ENCODE measurements around the gene DGUOK.
"Not testable (repeated sequence)": the region's sequence is repeated elsewhere in the genome, so short reads cannot be mapped to it uniquely, and the experiment has no call there.

DGUOK gene

DNA sequence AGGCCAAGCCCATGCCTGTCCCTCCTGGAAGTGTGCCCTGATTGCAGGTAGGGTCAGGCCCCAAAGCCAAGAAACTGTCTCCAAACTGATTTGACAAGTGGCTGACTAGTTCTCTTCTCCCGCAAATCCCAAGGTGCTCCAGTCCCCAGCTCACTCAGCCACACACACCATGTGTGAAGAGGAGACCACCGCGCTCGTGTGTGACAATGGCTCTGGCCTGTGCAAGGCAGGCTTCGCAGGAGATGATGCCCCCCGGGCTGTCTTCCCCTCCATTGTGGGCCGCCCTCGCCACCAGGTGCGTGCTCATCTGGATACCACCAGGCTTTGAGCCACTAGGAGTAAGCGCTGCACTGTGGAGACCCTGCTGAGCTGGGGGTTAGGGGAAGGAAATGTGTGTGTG lies 25.5 kb upstream of the DGUOK start:
- no peak for DNase-seq (ENCODE audit: low spot score)

DNA sequence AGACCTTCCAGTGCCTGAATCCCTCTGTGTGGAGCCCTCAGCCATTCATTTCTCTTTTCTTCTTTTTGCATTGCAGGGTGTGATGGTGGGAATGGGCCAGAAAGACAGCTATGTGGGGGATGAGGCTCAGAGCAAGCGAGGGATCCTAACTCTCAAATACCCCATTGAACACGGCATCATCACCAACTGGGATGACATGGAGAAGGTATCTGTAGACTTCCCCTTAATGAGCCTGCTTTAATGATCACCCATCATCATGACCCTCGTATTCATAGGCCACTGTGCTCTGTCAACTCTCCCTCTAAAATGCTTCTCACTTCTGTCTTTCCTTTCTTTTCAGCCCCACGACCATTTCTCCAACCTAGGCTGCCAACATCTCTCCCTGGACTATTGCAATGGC lies 24.4 kb upstream of the DGUOK start:
- DNase-seq (ENCODE audit: low spot score): no peak

DNA sequence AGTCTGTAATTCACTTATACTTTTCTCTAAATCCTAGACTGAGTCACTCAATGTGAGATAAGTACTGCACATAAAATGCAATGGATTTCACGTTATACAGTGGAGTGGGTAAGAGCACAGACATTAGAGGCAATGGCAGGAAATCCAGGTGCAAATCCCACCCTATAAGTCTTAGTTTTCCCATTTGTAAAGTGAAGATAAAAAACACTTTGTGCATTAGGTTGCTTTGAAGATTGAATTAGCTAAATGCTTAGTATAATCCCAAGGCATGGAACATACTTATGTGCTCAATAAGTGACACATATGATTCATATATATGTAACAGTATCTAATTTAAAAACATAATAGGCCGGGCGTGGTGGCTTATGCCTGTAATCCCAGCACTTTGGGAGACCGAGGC lies 23.4 kb upstream of the DGUOK start:
- DNase-seq (ENCODE audit: low spot score): no peak

DNA sequence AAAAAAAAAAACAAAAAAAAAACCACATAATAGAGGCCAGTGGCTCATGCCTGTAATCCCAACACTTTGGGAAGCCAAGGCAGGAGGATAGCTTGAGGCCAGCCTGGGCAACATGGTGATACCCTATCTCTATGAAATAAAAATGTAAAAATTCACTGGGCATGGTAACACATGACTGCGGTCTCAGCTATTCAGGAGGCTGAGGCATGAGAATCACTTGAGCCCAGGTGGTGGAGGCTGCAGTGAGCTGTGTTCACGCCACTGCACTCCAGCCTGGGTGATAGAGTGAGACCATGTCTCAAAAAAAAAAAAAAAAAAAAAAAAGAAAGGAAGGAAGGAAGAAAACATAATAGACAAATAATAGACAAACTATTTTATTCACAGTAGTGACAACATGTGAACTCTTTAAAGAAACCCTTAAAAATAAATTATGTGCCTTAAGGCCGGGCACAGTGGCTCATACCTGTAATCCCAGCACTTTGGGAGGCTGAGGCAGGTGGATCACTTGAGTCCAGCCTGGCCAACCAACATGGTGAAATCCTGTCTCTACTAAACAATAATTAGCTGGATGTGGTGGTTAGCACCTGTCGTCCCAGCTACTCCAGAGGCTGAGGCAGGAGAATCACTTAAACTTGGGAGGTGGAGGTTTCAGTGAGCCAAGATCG lies 22.6 kb upstream of the DGUOK start:
- DNase-seq (ENCODE audit: low spot score): not testable (repeated sequence)

DNA sequence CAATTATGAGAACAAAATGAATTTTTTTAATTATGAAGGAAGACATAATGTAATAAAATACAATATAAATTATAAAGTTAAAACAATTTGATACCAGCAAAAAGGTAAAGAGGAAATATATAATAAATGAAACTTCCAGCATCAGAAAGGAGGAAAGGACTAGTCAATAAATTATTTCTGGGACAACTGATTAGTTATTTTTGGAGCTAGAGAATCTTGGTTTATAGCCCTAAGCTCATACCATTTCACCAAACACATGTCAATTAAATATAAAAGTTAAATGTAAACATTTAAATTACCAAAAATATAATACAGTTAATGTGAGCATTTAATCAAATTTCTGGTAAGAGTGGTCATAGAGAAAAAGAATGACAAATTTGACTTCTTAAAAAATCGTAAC lies 21.7 kb upstream of the DGUOK start:
- DNase-seq (ENCODE audit: low spot score): no peak

DNA sequence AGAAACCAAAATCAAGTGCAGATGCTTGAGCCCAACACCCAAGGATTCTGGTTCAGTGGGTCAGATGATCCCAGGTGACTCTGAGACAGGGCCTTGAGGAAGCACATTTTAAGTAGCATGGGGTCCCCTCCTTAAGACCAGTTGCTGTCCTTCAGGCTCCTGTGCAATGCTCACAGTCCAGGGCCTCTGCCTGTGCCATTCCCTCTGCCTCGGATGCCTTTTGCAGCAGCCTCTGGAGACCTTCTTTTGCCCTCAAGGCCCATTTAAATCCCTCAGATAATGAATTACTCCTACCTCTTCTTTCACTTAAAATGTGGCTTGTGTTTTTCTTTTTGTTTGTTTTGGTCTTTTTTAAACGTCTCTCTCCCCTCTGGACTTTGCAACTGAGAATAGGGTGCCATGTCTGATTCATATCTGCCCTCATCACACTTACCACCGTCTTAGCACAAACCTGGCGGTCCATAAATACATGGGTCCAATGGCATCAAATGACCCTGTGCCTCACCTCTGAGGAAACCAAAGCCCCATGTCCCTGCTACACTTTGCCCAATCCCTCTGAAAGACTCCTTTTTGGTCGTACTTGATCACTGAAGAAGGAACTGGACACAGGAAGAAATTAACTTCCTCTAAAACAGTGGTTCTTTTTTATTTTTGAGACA lies 19.7 kb upstream of the DGUOK start:
- no peak for DNase-seq (ENCODE audit: low spot score)

DNA sequence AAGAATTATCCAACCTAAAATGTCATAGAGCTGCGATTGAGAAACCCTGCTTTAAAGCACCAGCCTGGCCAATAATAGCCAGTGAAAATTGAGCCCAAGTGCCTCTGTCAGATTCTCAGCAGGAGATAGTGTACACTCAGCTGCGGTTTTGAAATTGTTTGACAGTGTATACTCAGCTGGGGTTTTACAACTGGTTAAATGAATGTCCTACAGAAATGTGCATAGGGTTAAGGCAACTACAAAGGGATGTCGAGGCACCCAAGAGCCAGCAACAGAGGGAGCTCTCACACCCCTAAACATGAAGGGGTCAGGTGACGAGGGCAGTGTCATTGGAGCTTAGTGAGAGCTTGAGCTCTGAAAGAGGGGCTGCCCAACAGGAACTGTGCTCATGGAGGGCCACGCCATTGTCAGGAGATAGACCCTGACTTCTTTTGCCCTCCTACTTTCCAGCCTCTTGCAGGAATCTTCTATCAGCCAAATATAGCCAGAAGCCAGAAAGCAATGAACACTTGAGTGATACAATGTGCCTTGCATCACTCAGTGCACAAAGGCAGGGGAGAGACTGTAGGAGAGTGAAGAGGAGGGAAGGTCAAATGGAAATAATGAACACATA lies 18.7 kb upstream of the DGUOK start:
- peak; percentile 65 for DNase-seq (ENCODE audit: low spot score)

DNA sequence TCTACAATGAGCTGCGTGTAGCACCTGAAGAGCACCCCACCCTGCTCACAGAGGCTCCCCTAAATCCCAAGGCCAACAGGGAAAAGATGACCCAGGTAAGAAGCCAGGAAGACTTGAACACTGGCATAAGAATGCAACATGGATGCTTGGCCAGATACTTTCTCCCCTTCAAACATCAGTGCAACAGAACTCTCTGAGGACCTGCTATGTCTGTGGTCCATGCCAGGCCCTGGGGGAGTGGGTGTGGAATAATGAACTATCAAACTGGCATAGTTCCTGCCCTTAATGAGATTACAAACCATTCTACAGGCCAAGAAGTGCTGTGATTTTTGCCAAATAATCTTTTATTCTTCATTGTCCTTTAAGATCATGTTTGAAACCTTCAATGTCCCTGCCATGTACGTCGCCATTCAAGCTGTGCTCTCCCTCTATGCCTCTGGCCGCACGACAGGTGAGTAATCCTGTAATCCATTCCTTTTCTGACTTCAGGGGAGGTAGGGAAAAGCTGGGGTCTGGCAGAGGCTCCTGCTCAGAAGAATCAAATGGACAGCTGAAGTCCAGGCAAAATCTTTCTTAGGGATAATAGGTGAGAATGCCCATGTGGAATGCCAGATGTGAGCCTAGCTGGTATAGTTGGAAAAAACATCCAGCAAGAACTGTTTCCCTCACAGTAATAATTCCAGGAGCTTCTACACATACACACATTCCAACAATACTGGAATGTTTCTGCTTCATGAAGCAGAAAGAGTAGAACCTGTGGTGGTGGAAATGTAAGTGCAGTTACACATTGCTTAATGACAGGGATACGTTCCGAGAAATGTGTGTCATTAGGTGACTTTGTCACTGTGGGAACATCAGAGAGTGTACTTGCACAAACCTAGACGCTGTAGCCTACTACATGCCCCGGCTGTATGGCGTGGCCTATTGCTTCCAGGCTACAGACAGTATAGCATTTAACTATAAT lies 17.7 kb upstream of the DGUOK start:
- DNase-seq (ENCODE audit: low spot score): no peak

DNA sequence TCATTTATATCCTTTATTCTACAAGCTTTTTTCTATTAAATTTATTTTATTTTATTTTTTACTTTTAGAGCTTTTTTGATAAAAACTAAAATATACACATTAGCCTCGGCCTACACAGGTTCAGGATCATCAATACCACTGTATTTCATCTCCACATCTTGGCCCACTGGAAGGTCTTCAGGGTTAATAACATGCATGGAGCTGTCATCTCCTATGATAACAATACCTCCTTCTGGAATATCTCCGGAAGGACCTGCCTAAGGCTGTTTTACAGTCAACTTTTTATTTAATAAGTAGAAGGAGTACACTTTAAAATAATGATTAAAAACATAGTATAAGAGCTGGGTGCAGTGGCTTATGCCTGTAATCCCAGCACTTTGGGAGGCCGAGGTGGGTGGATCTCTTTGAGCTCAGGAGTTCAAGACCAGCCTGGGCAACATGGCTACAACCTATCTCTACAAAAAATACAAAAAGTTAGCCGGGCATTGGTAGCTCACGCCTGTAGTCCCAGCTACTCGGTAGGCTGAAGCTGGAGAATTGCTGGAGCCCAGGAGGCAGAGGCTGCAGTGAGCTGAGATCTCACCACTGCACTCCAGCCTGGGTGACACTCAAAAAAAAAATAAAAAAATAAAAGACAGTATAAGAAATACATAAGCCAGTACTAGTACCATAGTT lies 15.7 kb upstream of the DGUOK start:
- no peak for DNase-seq (ENCODE audit: low spot score)

DNA sequence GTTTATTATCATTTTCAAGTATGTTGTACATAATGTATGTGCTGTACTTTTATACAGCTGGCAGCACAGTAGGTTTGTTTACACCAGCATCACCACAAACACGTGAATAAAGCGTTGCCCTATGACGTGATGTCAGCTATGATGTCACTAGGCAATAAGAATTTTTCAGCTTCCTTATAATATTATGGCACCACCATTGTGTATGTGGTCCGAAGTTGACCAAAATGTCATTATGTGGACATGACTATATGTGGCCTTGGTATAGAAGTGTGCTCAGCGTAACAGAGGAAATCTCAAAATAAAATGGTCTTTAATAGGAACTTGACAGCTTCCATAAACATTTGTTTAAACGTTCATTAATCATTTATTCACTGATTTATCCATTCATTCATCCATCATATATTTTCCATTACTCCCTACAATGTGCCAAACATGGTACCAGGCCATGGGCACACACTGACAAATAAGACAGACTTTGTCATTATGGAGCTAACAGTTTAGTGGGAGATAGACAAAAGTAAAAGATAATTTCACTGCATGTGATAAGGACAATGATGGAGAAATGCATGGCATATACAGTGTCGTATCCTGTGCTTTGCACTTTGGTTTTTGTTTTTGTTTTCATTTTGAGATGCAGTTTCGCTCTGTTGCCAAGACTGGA lies 15.0 kb upstream of the DGUOK start:
- no peak for DNase-seq (ENCODE audit: low spot score)

DNA sequence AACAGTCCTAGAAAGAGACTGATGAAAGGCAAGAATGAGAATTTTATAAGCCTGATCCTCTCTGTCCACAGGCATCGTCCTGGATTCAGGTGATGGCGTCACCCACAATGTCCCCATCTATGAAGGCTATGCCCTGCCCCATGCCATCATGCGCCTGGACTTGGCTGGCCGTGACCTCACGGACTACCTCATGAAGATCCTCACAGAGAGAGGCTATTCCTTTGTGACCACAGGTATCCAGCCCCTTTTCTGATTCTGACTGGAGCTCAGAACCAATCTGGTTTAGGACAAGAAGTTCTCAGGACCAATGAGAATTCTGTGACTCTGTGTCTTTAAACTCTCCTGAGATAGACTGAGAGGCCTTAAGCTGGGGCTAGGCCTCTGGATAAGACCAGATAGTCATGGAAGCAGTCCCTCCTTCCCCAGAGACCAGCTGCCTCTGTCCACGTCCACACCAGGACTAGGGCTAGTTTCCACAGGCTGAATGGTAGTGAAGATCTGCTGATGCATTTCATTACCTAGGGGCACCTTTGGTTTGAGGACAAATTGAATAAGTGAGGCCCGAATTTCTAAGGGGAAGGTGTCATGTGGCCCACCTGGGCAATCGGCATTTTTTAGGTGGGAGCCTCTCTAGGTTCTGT lies 13.1 kb upstream of the DGUOK start:
- DNase-seq (ENCODE audit: low spot score): no peak

DNA sequence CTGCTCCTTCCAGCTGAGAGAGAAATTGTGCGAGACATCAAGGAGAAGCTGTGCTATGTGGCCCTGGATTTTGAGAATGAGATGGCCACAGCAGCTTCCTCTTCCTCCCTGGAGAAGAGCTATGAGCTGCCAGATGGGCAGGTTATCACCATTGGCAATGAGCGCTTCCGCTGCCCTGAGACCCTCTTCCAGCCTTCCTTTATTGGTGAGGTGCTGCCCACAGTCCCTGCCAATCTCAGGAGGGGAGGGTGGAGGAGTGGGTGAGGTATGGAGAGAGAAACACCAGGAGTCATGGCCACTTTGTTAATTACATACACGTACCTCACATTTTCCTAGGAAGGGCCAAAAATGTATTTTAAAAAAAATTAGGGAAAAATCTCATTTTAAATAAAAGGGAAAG lies 12.0 kb upstream of the DGUOK start:
- no peak for DNase-seq (ENCODE audit: low spot score)

DNA sequence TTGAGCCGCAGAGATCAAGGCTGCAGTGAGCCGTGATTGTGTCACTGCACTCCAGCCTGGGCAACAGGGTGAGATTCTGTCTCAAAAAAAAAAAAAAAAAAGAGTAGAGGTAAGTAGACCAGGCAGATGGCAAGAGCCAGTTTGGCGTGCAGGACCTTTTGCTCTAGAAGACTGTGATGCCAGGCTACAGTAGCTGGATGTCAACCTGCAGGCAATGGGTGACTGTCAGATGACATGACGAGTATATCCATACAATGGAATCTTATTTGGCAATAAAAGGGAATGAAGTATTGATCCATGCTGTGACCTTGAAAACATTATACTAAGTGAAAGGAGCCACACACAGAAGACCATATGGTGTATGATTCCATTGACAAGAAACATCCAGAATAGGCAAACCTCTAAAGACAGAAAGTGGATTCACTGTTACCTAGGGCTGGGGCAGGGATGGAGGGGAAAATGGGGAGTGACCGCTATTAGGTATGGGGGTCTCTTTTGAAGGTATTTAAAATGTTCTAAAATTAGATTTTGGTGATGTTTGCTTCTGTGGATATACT lies 11.2 kb upstream of the DGUOK start:
- DNase-seq (ENCODE audit: low spot score): no peak

DNA sequence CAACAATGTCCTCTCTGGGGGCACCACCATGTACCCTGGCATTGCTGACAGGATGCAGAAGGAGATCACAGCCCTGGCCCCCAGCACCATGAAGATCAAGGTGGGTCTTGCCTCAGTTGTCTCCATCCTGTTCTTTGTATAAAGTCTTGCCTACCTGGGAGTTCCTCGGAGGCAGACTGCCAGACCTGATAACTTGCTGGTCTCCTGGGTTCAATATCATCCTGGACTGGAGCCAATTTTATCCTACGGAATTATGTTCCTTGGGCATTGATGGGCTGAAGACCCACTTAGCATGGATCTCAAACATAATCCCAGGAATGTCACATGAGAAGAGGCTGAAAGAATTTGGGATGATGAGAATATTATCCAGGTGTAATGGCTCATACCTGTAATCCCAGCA lies 10.0 kb upstream of the DGUOK start:
- DNase-seq (ENCODE audit: low spot score): no peak

DNA sequence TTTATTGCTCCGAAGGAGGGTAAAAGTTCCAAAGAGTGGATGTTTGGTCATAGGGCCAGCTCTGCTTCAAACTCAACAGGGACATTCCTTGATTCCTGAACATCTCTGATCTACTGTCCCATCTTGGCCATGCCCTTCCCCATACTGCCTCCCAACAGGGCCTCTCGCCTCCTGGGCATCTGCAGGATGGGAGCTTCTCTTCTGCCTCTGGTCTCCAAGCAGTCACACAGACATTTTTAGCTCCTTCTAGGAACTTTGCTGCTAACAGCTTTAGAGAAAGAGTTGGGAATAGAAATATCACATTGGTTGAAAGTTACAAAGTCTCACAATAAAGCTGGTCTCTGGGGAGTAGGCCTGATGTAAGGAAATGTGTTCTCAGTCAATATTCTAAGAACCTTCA lies 9.4 kb upstream of the DGUOK start:
- DNase-seq (ENCODE audit: low spot score): no peak

DNA sequence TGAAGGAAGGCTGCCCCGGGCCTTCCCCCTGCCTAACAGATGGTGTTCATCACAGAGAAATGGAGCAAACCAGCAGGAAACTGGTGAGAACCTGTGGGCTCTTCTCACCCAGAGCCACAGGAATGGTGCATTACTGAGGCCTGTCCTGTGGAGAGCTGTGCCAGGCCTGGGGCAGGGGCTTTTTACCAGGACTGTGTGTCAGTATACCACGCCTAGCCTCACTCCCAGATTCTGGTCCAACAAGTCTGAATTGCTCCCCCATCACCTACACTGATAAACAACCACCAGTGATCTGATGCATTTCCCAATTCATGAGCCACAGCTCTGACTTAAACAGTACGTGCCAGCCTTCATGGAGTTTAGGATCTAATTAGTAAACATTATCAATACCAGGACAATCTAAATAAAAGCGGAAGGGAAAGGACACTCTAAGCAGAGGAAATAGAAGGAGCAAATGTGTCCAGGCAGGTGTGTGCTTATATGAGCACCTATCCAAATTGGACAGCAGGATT lies 8.9 kb upstream of the DGUOK start:
- DNase-seq (ENCODE audit: low spot score): no peak

DNA sequence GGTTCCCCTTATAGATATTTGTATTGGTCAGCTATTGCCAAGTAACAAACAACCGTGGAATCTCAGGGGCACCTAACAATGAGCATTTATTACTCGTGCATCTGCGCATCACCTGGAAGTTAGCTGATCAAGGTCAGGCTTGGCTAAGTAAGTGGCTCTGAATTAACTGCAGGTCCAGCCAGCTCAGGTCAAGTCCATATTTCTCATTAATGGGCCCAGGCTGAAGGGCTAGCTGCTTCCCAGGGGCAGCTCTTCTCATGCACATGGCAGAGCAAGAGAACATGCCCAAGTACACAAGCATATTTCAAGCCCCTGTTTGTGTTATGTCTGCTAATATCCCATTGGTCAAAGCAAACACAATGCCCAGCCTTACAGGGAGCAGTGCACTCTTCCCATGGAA lies 7.8 kb upstream of the DGUOK start:
- no peak for DNase-seq (ENCODE audit: low spot score)

DNA sequence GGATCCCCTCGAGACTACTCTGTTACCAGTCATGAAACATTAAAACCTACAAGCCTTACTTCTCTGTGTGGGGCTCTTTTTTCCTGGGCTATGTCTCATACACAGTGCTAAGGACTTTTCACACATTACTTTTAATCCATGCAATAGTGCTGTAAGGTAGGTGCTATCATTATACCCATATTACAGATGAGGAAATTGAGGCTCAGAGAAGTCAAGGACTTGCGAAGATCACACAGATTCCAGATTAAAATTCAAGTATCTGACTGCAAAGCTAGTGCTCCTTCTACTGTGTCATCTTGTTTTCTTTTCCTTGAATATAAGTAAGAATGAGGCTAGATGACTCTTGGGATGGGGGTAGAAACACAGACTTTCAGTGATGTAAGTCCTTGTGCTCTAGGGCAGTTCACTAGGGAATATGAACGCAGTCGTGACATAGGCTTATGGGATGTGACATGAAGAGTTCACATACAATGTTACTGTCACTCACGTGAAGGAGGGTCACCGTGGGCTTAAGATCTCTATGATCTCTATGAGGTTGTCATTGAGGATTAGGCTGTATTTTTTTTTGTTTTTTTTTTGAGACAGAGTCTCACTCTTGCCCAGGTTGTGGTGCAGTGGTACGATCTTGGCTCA lies 7.0 kb upstream of the DGUOK start:
- DNase-seq (ENCODE audit: low spot score): no peak

DNA sequence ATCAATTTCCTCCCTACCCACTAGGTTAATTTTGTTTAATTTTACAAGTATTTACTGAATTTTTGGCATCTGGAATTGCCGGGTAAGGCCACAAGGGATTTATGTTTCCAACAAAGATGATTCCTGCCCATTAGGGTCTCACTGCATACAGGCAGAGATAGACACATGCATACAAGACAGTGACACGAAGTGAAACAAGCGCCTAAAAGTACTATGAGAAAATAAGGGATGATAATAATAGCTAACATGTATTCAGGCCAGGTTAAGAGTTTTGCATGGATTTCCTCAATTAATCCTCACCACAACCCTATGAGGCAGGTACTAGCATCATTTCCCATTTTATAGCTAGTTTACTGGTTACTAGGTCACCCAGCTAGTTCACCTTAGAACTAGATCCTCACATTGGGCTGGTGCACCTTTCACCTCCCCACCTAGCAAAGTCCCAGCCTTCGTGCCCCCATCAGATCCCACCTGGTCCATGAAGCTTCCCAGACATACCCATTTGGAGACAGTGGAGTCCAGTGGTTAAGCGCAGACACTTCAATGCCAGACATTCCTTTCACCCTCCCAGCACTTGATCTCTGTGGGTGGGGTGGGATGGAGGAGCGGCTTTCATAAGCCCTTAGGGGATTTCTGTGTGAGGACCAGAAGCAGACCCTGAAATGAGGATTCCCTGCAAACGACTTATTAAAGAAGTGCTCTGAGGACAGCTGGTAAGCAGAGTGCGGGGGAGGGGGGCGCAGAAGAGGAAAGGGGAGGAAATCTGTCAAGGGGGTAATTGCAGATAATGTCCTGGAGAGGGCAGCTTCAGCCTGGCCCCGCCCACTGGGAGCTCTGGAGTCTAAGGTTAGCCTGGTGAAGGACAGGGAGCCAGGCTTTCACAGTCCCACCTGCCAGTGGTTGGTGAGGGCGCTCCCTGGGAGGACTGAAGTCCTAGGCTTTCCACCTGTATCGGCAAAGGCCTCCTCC lies 5.8 kb upstream of the DGUOK start:
- peak; percentile 77 for DNase-seq (ENCODE audit: low spot score)

Data from HuH-7 (cell line).